Gastroesophageal sphincter (tissue), 3 donors: ENCODE results near the gene DGKI.

Source experiments
- POLR2A ChIP-seq, 2 donors: fragments of 450-650 bp; IDR thresholded peaks; one replicate each; pipeline ENCODE4 v1.6.1; 2017; ENCODE audit warnings: antibody characterized with exemption in 2 of 2, mild to moderate bottlenecking in 2 of 2, moderate library complexity in 1 of 2
- TF ChIP-seq, protein P1 (sequence below), 4 experiments: fragments of 200-600 bp in 2 of 4; fragments of 450-650 bp in 2 of 4; sonication (generic) in 1 of 4; IDR thresholded peaks; one replicate each; pipeline ENCODE4 v1.5.1; 2017 to 2019; ENCODE audit warnings: antibody characterized with exemption in 4 of 4, mild to moderate bottlenecking in 2 of 4, moderate library complexity in 2 of 4

GRCh38 chr7:137591421-137591837 lies 255.3 kb downstream of the DGKI start:
- TF ChIP-seq, protein P1, sequence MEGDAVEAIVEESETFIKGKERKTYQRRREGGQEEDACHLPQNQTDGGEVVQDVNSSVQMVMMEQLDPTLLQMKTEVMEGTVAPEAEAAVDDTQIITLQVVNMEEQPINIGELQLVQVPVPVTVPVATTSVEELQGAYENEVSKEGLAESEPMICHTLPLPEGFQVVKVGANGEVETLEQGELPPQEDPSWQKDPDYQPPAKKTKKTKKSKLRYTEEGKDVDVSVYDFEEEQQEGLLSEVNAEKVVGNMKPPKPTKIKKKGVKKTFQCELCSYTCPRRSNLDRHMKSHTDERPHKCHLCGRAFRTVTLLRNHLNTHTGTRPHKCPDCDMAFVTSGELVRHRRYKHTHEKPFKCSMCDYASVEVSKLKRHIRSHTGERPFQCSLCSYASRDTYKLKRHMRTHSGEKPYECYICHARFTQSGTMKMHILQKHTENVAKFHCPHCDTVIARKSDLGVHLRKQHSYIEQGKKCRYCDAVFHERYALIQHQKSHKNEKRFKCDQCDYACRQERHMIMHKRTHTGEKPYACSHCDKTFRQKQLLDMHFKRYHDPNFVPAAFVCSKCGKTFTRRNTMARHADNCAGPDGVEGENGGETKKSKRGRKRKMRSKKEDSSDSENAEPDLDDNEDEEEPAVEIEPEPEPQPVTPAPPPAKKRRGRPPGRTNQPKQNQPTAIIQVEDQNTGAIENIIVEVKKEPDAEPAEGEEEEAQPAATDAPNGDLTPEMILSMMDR (IDR thresholded peaks at IDR 0.05) = no peak
- no peak for TF ChIP-seq POLR2A (IDR thresholded peaks at IDR 0.05)
